Brain pericyte (primary cell): ENCODE results near the gene SEPTIN5.

Experiments used
- DNase-seq: peaks from one replicate; pipeline ENCODE4 v3.0.0-alpha.2; 2012; ENCODE audit warnings: low read depth, low spot score

The SEPTIN5 gene

DNA sequence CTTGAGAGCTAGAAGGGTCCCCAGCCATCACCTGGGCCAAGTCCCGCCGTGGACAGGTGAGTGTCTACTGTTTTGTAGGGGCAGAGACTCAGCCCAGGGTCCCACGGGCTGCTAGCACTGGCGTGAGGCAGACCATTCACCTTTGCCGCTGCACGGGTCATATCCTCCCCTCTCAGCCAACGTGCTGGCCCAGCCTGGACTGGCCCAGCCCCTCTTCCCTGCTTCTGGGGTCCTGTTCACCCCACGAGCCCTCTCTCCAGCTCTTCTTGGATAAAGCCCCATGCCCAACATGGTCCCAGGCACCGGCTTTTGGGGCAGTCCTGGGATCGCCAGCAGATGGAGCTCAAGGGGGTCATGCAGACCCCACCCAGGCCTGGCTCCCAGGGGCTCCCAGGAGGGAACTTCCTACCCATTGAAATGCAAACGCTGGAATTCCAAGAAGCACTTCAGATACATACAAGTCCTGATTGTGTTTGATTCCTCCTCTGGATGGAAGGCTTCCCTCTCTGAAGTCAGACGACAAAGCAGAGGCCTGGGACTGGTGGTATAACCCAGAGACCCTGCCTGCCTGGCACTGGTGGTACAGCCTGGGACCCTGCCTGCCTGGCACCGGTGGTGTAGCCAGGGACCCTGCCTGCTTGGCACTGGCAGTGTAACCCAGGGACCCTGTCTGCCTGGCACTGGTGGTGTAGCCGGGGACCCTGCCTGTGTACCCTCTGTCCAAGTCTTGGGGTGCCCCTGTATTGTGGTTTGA is 8.9 kb upstream of the SEPTIN5 start:
- no peak for DNase-seq

DNA sequence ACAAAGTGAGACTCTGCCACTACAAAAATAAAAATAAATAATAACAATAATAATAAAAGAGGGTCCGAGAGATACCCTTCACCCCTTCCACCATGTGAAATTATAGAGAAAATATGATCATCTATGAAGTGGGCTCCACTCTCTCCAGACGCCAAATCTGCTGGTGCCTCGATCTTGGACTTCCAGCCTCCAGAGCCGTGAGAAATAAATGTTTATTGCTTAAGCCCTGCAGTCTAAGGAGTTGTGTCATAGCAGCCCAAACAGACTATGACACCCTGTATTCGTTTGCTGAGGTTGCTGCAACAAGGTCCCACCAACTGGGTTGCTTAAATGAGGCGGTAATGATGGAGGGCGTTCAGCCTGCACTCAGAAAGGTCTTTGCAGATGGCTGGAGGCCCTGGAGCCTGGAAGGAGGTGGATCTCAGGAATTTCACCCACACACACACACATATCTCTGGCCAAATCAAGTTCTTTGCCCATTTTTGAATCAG is 7.6 kb upstream of the SEPTIN5 start:
- DNase-seq, result no peak

DNA sequence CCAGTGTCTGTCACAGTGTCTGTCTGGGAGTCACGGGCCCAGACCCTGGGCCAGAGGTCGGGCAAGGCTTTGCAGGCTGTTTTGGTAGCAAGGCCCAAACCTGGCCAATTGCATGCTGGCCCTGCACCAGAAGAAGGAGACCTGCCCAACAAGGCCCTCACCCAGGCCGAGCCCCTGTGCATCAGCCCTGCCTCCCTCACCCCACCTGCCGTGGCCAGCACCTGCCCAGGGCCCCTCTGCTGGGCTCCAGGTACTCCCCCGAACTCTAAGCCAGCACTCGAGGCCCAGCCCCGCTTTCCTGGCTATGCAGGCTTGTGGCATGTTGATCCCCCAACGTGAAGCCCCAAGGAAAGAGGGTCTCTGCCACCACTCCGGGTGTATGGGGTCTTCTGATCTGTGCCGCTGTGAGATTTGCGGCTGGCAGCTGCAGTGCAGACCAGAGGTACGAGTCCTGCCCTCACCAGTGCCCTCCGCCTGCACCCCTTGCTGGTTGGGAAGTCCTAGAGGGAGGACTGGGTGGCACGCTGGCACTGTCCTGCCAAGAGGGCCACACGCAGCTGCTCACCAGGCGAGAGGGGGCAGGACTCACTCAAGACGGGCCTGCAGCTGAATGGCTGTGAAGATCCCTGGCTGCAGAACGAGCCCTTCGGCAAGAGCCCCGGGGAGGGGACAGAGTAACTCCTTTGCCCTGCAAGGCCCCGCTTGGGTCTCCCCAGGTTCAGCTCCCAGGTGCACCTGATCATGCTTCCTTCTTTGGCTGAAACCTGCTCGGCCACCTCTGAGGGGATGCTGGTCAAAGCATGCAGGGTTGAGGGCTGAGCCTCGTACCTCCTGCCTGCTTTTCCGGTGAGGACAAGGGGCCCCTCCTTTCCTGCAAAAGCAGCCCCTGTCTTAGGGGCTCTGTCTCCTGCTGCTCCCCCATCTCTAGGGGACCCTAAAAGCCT is 6.7 kb upstream of the SEPTIN5 start:
- DNase-seq, result no peak

DNA sequence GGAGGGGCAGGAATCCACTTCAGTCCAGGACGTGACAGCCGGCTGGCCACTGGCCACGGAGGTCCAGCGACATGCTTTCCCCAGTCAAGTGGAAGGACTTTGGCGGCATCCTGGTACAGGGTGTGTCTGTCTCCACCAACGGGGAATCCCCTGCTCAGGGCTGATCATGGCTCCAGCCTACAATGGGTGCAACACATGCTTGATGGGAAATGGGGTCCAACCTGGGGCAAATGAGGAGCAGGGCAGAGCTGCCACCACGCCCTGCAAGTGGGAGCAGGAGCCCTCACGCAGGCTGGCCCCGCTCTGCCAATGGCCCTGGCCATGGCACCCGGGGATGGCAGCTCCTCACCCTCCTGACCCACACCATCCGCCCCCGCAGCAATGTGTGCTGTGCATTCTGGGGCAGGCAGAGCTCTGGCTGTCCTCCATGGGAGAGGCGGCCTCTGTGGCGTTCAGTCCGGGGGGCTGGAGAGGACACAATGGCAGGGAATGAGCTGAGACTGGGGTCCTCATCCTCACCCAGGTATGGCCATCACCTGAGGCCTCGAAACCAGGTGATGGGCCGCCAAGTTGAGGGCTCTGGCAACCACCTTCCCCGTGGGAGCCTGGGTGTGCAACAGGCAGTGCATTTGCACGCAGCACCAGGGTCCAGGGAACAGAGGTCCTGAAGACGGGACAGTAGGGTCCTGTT is 5.8 kb upstream of the SEPTIN5 start:
- no peak for DNase-seq

DNA sequence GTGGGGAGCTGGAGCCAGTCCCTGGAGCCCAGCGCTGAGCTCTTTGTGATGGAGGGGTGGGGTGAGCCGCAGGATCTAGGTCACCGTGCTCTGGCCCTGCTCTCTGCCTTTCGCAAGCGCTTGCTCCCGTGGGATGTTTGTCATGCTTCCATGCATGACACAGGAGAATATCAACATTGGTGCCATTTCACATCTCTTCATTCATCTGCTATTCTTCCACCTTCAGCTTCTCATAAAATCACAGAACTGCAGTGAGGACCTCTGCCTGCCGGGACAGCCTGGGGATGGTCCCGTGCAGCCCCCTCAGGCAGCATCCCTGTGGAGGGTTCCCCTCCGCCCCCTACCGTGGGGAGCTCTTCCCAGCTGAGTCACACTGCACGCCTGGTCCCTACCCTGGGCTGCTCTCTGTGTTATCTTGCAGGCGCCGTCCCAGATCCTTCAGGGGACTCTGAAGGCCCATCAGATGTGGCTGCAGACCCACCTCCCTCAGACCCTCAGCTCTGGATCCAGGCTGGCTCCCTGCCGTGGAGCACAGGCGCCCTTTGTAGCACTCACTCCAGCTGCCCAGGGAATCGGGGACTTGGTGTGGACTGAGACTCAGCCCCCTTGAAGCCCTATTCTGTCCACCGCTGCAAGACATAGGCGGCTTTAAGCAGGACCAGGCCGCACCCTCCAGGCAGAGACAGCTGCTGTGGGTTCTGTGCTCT is 5.1 kb upstream of the SEPTIN5 start:
- DNase-seq, result no peak

DNA sequence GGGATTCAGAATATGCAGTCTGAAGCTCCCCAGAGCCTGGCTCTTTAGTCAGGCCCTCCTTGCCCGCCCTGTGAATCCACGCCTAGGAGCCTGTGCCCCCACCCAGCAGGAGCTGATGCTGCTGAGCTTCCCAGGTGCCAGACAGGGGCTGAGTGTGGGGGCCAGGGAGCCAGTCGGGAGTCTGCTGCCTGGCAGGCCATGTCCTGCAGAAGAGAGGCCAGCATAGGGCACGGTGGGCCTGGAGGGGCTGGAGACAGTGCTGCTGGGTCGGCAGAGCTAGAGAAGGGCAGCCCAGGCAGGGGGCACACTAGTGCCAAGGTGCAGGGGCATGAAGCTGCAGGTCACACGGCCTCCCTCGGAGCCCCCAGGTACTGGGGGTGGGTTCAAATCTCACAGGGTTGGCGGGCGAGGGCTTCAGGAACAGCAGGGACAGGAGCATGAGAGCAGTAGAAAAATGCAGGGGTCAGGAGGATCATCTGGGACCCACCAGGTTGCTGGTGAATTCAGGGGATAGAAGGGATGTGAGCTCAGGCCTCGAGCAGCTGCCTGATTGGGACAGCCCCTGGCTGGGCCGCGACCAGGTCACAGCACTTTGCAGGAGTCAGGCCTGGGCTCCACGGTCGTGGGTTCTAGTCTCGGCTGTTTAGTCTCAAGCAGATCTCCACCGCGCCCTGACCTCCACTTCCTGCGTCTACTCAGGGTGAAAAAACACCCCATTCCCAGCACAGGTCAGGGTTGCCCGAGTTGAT is 4.1 kb upstream of the SEPTIN5 start:
- DNase-seq, result no peak

DNA sequence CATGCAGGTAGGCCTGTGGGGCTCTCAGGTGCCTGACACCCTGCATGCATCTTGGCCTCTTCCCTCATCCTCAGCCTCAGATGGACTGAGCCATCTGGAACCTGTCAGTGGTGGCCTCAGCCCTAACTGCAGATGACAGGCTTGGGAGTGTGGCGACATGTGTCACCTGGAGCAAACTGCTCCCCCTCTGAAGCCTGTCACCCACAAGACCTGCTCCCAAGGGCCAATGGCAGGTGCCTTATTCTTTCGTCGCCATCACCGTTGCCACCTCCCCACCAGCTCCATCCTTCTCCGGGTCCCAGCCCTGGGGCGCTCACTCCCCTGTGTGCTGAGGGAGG is 3.6 kb upstream of the SEPTIN5 start:
- no peak for DNase-seq

DNA sequence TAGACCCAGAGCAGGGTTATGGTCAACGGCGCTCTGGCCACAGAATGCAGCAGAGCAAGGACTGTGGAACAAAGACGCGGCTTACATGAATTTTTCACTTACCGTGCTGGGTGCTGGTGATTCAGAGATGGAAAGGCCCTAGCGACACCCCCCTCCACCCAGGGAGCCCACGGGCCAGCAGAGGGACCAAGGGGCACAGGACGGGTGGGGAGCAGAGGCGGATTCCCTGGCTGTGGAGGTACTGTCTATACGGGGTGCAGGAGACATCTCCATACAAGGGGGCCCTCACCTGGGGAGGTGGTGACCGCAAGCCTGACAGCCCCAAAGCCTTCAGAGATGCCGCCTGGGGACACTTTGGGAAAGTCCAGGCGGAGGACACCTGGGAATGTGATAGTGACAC is 1.1 kb upstream of the SEPTIN5 start:
- no peak for DNase-seq

DNA sequence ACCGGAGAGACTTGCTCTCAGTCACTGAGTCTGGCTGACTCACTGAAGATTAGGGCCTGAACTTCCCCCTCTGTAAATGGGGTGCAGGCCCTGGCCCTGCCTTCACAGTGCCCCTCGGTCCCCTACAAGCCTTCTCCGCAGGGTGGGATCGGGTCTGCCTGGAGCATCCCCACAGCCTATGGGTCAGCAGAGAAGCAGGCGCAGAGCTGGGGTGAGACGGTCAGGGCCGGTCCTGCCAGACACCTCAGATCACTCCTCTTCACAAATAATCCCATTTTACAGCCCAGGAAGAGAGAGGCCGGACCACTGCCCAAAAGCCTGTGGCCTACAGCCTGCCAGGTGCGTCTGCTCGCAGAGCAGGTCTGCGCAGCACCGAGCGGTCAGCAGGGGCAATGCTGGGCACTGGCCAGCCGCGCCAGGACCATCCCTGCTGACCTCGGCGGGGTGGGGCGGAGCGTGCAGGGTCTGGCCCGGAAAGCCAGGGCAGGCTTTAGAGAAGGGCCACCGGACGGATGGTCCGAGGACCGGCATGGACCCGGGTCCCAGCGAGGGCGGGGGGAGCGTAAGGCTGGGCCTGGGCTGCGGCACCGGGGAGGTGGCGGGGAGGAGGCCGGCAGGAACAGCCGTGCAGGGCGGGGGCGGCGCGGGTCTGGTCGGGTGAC is 522 bp upstream of the SEPTIN5 start:
- no peak for DNase-seq

DNA sequence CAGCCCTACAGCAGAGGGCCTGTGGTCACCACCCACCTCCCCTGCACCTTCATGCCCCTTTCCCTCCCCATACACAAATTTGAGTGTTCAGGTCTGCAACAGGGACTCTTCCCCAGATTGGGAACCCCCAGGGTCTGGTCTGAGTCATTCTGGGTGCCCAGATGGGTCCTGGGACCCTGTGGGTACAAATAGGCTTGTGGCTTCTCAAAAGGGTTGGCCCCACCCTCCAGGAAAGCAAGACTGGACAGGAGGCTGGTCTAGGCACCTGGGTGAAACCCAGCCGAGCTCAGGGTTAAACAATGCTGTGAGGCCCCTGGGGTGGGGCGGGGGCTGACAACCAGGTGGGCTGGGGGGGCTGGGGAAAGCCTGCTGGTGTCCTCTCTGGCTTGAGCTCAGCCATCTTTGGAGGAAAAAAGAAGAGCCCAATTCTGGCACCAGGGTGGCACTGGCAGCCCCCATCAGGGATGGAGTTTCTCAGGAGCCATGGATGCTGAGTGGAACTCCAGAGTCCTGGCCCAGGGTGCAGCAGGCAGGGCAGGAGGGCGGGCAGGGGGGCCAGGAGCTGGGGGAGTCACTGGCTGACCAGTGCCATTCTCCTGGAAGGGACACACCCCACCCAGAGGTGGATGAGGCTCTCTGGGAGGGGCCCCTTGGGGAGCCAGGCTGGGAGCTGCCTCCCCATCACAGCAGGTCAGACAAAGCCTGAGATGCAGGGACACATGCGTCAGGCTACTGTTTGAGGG is 1.1 kb downstream of the SEPTIN5 start:
- DNase-seq, result no peak

DNA sequence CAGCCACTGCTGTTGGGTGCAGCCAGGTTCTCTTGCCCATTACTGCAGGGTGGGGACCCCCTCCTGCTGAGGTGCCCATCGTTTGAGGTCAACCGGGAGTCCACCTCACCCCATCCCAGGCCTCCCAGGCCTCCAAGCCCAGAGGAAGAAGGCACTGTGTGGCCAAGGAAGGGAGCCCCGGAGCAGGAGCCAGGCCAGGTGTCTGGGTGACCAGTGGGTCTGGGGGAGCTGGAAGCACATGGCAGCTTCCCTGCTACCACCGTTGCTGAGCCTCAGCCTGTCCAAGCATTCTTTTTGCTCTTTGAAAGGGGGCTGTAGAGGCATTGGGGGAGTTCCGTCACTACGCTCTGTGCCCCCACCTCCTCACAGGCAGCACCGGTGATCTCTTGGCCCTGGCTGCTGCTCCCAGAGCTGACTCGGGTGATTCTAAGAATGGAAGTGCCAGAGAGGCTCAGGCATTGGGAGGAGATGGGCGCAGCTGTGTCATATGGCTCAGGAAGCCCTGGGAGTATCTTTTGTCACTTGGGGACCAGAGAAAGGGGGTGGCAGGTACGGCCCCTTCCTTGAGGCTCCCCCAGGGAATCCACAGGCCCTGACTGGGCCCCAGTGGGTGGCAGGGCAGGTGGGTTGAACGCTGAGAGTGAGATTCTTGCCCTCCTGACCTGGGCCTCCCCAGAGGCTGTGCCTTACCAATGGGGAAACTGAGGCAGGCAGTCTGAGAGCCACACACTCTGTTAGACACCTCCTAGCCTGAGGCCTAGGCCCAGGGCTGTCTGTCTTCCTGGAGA is 1.9 kb downstream of the SEPTIN5 start:
- no peak for DNase-seq

DNA sequence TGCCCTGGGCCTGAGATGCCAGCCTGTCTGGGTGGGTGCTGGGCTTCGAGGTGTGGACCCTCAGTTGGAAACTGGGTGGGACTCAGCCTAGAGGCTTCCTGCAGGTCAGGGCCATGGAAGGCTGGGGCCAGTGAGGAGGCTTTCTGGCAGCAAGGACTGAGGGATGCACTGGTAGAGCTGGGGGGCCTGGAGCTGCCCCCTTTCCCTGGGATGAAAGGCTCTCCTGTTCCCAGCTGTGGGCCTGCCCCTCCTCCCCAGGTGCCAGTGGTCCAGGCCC is 2.5 kb downstream of the SEPTIN5 start:
- DNase-seq, result no peak

DNA sequence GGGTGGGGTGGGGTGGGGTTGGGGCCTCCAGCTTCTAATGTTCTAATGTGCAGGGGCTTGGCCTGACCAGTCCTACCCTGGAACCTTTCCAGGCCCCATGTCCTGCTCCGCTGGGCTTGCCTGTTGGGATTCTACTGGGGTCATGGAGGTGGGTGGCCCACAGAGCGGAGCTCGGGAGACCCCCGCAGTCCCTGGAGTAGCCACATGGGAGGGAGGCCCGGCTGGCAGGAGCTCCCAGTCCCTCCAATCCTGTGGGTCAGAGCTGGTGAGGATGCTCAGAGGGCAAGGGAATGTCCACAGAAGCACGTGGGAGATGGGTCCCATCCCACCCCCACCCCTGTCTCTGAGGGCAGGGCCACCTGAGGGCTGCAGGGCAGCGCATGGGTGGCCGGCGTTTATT is 2.9 kb downstream of the SEPTIN5 start:
- DNase-seq, result no peak

DNA sequence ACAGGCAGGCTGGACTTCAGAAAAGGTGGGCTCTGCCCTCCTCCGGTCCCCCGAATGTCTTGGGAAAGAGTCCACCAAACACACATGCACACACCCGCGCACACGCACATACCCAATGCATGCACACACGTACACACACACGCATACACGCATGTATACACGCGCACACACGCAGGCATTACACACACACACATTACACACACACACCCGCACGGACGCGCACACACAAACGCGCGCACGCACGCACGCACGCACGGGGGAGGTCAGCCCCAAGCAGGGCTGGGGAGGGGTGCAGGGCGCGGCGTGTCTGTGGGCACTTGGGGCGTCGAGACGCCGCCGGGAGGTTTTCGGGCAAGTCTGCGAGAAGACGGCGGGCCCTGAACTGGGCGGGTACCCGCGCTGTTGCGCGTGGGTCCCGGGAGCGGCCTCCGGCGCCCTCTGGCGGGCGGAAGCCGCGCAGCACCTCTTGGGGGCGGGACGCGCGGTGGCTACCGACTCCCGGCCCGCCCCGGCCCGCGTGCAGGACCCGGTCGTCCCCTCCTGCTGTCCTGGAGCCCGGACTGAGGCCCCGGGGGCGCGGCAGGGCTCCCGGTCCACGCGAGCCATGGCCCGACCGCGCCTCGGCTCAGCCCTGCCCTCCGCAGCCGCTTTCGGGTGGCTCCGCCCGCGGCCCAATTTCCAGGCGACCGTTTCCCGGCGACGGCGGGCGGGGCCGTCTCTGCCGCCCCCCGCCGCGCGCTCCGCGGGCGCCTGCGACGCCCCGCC is 3.6 kb downstream of the SEPTIN5 start:
- DNase-seq, result no peak

DNA sequence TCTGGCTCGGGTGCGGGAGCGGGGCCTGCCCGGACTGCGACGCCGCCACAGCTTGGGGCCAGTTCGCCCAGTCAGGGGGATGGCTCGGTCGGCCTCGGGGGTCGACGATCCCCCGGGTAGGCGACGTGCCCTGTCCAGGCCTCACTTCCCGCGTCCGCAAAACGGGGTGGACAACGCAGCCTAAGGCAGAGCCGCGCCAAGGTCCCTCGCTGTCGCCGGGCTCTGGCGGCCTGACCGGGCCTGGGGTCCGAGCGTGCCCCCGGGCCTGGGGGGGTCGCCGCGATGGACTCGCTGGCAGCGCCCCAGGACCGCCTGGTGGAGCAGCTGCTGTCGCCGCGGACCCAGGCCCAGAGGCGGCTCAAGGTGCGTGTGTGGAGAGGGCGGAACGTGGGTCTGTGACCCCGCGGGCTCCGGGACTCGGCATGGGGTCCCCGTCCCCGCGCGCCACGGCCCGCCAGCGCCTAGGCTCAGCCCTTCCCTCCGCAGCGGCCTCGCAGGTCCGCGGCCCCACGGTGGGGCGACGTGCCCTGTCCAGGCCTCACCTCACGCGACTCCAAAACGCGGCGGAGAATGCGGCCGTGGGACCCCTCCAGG is 4.2 kb downstream of the SEPTIN5 start:
- DNase-seq, result no peak

DNA sequence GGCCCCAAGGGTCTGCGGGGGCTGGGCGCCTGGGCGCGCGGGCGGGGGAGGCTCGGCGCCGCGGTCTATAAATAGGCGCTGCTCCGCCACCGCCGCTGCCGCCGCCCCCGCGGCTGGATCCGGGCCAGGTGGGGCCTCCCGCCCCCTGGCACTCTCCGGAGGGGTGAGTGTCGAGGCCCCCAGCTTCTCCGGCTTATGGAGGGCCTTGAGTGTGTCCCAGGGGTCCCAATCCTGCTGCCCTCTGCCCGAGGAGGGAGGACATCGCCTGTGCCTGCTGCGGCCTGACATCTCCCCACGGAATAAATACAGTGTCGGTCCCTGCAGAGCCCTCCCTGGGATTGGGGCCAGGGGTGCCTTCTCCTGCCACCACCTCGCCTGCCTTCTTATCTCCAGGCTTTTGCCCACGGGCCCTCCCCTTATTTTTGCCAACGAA is 4.8 kb downstream of the SEPTIN5 start:
- no peak for DNase-seq

DNA sequence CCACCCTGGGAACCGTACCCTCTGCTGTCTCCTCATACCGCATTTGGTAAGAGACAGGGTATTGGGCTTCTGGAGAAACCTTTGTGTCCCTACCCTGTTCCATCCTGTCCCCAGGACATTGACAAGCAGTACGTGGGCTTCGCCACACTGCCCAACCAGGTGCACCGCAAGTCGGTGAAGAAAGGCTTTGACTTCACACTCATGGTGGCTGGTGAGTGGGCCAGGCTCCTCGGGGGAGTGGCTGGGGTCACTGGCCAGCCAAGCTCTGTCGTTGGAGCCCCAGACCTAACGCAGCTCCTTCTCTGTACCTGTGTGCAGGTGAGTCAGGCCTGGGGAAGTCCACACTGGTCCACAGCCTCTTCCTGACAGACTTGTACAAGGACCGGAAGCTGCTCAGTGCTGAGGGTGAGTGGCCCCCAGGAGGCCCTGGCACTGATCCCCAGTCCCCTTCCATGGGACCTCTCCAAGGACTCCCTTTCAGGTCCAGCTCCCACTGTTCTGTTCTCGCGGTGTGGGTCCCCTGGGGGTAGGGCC is 5.3 kb downstream of the SEPTIN5 start:
- no peak for DNase-seq
